ENCODE results near the gene SLMAP.

SLMAP gene

DNA sequence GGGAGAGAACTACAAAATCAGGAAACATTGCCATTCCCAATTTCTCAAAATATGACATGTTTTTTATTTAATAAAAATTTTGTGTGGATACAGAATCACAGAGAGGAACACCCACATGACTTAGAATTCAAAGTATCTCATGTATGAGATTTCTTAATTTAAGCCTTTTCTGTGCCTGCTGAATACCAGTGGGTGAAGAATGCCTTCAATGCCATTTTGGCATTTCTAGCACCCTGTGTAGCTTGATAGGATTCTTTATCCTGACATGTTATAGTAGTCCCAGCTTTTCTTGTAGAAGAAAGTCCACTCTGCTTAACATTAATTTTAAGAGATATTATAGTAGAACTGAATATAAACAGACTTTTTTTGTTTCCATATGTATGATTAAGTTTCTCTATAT, 3.1 kb upstream of the SLMAP start:
- no peak for DNase-seq (ENCODE audit: low read depth)

GRCh38 chr3:57755368-57755675, 787 bp upstream of the SLMAP start:
- no peak for DNase-seq (ENCODE audit: low read depth)

DNA sequence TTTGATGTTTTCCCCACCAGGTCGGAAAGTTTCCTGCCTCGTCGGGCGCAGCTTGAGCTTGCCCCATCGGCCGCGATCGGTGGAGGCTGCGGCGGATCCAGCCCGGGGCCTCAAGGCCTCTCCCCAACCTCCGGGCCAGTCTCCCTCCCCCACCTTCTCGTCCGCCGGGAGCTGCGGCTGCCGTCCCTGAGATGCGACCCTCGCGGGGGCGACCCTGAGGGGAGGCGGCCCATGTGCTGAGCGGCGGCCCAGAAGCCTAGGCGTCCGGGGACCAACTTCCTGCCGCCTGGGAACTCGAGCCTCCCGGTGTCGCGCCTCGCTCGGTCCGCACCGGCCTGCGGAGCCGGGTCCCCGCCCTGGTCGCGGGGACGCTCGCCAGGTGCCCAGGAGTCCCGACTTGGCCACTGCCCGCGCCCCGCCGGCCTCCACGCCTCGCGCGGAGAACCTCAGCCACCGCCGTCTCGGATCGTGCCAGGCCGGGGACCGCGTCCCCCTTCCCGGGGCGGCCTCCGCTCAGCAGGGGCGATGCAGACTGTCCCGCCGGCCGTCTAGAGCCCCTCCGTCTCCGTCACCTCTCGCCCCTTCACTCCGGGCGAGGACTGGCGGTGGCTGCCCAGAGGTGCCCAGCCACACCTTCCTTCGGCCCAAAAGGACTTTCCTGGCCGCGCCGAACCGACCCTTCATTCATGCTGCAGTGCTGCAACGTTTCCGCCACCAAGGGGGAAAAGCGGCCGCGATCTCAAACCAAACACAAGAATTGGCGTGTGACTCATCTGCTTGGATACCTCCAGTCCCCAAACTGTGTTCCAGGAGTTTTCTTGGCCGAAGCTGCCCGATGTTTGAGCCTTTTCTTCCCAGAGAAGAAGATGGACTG, 656 bp downstream of the SLMAP start:
- no peak for DNase-seq (ENCODE audit: low read depth)

DNA sequence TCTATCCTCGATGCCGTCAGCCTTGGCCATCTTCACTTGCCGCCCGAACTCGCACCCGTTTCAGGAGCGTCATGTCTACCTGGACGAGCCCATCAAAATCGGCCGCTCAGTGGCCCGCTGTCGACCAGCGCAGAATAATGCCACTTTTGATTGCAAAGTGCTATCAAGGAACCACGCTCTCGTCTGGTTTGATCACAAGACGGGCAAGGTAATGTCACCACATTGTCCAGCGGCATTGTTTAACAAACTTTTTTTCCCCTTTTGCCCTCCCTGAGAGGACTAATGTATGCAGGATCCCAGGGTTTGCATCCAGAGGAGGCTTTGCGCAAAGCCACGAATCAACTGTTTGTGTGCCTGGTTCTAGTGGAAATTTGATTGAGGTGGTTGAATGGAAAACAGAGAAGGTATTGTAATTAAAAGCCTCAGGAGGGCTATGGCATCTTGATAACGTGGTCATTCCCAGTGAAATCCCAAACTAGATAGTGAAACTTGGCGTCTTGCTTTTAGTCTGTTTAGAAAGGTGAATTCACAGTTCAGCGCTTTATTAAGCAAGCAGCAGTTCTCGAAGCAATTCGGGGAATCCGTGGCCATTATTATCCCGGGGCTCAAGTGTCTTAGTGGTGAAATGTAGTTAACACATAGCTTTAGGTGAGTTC, 1.7 kb downstream of the SLMAP start:
- DNase-seq (ENCODE audit: low read depth), result no peak

GRCh38 chr3:57758686-57759085, 2.6 kb downstream of the SLMAP start:
- DNase-seq (ENCODE audit: low read depth), result no peak

GRCh38 chr3:57764794-57765193, 8.7 kb downstream of the SLMAP start:
- no peak for DNase-seq (ENCODE audit: low read depth)

DNA sequence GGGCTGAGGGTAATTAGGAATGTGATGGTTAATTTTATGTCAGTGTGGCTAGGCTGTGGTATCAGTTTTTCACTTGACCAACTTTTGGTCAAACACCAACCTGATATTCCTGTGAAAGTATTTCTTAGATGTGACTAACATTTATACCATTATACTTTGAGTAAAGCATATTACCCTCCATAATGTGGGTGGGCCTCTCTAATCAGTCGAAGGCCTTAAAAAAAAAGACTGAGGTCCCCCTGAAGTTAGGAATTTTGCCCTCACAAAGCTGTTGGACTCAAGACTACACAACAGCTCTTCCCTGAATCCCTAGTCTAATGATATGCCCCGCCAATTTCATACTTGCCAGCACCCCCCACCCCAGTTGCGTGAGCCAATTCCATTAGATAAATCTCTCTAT, 12.5 kb downstream of the SLMAP start:
- DNase-seq (ENCODE audit: low read depth), result no peak

DNA sequence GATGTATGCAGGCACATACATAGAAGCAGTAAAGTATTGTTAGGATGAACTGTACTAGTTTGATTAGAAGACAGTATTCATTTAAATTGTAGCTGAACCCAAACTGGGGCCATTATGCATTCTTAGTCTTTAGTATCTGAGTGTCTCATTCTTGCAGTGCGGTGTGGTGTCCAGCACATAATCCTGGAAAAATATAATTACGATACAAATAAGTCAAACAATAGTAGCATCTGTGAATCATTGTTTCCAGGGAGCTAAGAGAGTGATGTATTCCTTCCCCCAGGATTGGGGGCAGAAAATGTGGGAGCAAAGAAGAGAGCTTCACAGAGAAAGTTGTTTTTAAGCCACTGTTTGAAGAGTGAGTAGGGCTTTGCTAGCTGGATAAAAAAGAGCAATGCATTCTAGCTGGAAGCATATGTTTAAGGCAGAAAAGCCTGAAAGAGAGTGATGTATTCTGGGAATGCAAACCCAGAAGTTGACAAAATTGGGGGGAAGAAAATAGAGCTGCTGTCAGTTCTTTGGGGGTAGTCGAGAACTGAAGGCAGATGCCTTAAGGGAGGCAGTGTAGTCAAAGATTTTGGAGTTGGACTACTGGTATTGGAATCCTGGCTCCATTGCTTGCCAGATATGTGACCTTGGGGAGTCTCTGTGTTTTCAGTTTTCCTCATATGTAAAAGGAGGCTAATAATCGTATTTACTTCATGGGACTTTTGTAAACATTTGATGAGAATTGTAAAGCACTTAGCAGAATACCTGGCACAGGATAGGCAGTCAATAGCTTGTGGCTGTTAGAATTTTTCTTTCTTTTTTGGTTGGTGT, 14.1 kb downstream of the SLMAP start:
- no peak for DNase-seq (ENCODE audit: low read depth)

GRCh38 chr3:57772251-57772650, 16.1 kb downstream of the SLMAP start:
- DNase-seq (ENCODE audit: low read depth), result no peak

- no peak for DNase-seq (ENCODE audit: low read depth)
Observed at GRCh38 chr3:57777774-57778173, 21.7 kb downstream of the SLMAP start.

DNA sequence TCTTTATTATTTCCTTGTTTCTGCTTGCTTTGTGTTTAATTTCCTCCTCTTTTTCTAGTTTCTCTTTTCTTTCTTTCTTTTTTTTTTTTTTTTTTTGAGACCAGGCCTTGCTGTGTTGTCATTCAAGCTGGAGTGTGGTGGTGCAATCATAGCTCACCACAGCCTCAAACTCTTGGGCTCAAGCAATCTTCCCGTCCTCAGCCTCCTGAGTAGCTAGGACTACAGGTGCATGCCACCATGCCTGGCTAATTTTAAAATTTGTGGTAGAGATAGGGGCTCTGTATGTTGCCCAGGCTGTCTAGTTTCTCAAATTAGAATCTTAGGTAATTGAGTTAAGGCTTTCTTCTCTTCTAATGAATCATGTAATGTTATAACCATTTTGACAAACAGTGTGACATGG, 22.4 kb downstream of the SLMAP start:
- no peak for DNase-seq (ENCODE audit: low read depth)

GRCh38 chr3:57779666-57780065, 23.6 kb downstream of the SLMAP start:
- DNase-seq (ENCODE audit: low read depth), result no peak

- no peak for DNase-seq (ENCODE audit: low read depth)
Observed at GRCh38 chr3:57783186-57784088, 27.3 kb downstream of the SLMAP start.

- DNase-seq (ENCODE audit: low read depth), result no peak
Observed at GRCh38 chr3:57784089-57784735, 28.1 kb downstream of the SLMAP start.

DNA sequence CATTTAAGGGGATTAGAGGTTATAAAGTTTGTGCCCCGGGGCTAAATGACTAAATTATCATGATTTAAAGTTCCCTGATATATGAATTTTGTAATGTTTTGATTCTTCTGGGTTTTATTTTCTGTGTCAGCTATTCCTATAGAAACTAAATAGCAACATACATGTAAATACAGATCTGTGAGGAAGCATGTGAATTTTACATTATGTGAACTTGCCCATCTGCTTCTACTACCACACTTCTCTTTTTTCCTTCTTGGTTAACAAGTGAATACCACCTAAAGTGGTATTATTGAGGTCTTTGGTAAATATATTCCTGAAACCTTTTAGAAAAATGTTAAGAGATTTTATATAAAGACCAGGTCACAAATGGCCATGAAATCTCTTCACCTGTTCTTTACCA, 29.3 kb downstream of the SLMAP start:
- no peak for DNase-seq (ENCODE audit: low read depth)

GRCh38 chr3:57787867-57788623, 31.9 kb downstream of the SLMAP start:
- no peak for DNase-seq (ENCODE audit: low read depth)

DNA sequence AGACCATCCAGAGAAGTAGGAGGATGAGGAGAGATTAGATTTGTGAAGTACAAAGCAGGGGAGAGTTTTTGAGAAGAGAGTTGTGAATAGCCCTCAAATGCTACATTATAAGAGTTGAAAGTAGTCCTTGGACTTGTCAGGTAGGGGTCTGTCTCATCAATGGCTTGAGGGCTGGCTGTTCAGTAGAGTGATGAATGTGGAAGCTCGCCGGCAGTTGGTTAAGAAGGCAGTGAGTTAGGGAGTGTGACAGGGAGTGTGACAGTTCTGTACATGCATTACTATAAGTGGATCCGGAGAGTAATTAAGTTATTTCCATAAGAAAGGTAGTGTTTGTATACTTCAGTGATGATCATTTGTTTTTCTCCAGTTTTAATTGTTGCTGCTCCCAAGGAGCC, 32.5 kb downstream of the SLMAP start:
- DNase-seq (ENCODE audit: low read depth), result no peak

DNA sequence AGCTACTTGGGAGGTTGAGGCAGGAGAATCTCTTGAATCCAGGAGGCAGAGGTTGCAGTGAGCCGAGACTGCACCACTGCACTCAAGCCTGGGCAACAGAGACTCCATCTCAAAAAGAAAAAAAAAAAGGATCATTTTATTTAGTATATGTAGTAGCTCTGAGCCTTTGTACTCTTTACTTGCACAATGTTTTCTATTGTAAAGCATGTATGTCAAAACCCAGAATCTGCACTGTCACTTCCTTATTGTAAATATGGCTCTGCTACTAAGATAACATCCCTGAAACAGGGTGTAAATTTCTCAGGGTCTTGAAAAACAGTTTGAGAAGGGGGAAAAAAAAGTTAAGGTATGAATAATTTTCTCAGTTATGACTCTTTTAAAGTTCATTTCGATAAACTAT, 35.1 kb downstream of the SLMAP start:
- no peak for DNase-seq (ENCODE audit: low read depth)

GRCh38 chr3:57792198-57792597, 36.1 kb downstream of the SLMAP start:
- no peak for DNase-seq (ENCODE audit: low read depth)

DNA sequence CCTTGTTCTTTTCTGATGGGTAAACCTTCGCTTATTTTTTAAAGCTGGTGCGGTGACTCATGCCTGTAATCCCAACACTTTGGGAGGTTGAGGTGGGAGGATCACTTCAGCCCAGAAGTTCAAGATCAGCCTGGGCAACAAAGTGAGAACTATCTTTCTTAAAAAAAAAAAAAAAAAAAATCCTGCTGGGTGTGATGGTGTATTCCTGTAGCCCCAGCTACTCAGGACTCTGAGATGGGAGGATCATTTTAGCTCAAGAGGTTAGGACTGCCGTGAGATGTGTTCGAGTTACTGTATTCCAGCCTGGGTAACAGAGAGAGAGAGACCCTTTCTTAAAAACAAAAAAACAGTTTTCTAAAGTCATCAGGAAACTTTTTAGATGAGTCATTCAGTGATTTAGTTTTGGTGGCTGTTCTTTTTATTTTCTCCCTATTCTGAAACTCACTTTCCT, 37.7 kb downstream of the SLMAP start:
- DNase-seq (ENCODE audit: low read depth), result no peak

DNA sequence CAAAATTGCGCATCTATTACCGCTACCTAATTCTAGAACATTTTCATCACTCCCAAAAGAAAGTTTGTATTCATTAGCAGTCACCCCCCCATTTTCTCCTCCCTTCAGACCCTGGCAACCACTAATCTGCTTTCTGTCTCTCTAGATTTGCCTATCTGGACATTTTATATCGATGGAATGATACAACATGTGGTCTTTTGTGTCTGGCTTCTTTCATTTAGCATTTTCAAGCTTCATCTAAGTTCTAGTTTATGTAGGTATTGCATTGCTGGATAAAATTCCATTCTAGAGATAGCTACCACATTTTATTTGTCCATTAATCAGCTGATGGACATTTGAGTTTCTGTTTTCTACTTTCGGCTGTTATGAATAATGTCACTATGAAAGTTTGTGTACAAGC, 38.4 kb downstream of the SLMAP start:
- DNase-seq (ENCODE audit: low read depth), result no peak
